ENCODE measurements around the gene COL26A1.

DNA sequence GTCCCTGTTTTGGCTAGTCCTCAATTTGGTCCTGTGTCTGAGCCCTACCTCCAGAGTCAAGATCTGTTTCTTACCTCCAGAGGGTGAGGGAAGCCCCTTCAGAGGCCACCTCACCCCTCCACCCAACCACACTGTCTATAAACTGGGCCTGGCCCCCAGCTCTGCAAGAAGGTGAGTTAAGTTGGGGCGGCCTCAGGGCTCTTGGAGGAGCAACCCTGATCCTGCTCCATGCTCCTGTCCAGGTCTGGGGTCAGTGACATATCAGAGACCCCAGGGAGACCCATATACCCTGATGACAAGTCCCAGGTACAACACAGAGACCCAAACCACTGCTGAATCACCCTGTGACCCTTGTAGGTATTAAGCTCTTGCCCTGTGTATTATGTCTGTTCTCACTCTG is 196.9 kb downstream of the COL26A1 start:
- TF ChIP-seq, protein P1, sequence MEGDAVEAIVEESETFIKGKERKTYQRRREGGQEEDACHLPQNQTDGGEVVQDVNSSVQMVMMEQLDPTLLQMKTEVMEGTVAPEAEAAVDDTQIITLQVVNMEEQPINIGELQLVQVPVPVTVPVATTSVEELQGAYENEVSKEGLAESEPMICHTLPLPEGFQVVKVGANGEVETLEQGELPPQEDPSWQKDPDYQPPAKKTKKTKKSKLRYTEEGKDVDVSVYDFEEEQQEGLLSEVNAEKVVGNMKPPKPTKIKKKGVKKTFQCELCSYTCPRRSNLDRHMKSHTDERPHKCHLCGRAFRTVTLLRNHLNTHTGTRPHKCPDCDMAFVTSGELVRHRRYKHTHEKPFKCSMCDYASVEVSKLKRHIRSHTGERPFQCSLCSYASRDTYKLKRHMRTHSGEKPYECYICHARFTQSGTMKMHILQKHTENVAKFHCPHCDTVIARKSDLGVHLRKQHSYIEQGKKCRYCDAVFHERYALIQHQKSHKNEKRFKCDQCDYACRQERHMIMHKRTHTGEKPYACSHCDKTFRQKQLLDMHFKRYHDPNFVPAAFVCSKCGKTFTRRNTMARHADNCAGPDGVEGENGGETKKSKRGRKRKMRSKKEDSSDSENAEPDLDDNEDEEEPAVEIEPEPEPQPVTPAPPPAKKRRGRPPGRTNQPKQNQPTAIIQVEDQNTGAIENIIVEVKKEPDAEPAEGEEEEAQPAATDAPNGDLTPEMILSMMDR (optimal IDR thresholded peaks at IDR 0.05 in 1 of 3, IDR thresholded peaks at IDR 0.05 in 1 of 3, conservative IDR thresholded peaks at IDR 0.05 in 1 of 3; ENCODE audit: extremely low read depth in 1 of 3, insufficient read depth in 2 of 3, low read length in 3 of 3): no peak
- TF ChIP-seq EZH2 (IDR thresholded peaks at IDR 0.05; ENCODE audit: low read length): no peak

Data from keratinocyte (primary cell).